Ramos (cell line): ENCODE results near the gene CLEC3B.
"Not testable (repeated sequence)": the region's sequence is repeated elsewhere in the genome, so short reads cannot be mapped to it uniquely, and the experiment has no call there.

ENCODE experiments used
- in situ Hi-C: fragments of 300-500 bp; cut with MboI; formaldehyde crosslinking; loops from one replicate; pipeline ENCODE4 v1.14.3; 2022; ENCODE audit warnings: low sequenced_read_pairs; ENCODE audit not compliant: unreplicated experiment

CLEC3B gene

GRCh38 chr3:45032113-45032512 lies 6.0 kb downstream of the CLEC3B start:
- in situ Hi-C loops: loop anchor here (25.0 kb wide), 1 partner anchor 905 kb away; the partner anchor contains the start of gene CXCR6

GRCh38 chr3:45033791-45034190 lies 7.7 kb downstream of the CLEC3B start:
- in situ Hi-C loops: loop anchor here (25.0 kb wide), 1 partner anchor 904 kb away; the partner anchor contains the start of gene CXCR6

GRCh38 chr3:45034612-45035252 lies 8.6 kb downstream of the CLEC3B start:
- in situ Hi-C loops: loop anchor here (5.0 to 25.0 kb wide), 3 partner anchors 478 to 903 kb away; partner anchors contain the start of gene CXCR6

GRCh38 chr3:45035441-45036301 lies 9.6 kb downstream of the CLEC3B start:
- in situ Hi-C loops: loop anchor here (5.0 to 25.0 kb wide), 3 partner anchors 477 to 902 kb away; partner anchors contain the start of gene CXCR6

GRCh38 chr3:45037720-45038455 lies 11.8 kb downstream of the CLEC3B start:
- in situ Hi-C loops: loop anchor here (5.0 to 25.0 kb wide), 3 partner anchors 474 to 899 kb away; partner anchors contain the start of gene CXCR6

GRCh38 chr3:45041666-45042065 lies 15.6 kb downstream of the CLEC3B start:
- in situ Hi-C loops: loop anchor here (25.0 kb wide), 1 partner anchor 896 kb away; the partner anchor contains the start of gene CXCR6

GRCh38 chr3:45042162-45042561 lies 16.1 kb downstream of the CLEC3B start:
- in situ Hi-C loops: loop anchor here (25.0 kb wide), 1 partner anchor 895 kb away; the partner anchor contains the start of gene CXCR6

- in situ Hi-C loops: loop anchor here (25.0 kb wide), 1 partner anchor 893 kb away; the partner anchor contains the start of gene CXCR6
These were observed 17.7 kb downstream of the CLEC3B start for GRCh38 chr3:45043728-45044299.

GRCh38 chr3:45048244-45048643 lies 22.1 kb downstream of the CLEC3B start:
- in situ Hi-C loops: loop anchor here (25.0 kb wide), 1 partner anchor 889 kb away; the partner anchor contains the start of gene CXCR6

GRCh38 chr3:45049807-45050206 lies 23.7 kb downstream of the CLEC3B start:
- in situ Hi-C loops: loop anchor here (25.0 kb wide), 1 partner anchor 887 kb away; the partner anchor contains the start of gene CXCR6

- in situ Hi-C loops: no loop called here
These were observed 25.6 kb downstream of the CLEC3B start for GRCh38 chr3:45051685-45052084.

GRCh38 chr3:45053805-45054195 lies 27.7 kb downstream of the CLEC3B start:
- in situ Hi-C loops: not testable (repeated sequence)

GRCh38 chr3:45054196-45054857 lies 28.2 kb downstream of the CLEC3B start:
- in situ Hi-C loops: no loop called here

GRCh38 chr3:45055032-45055410 lies 28.9 kb downstream of the CLEC3B start:
- in situ Hi-C loops: no loop called here

- in situ Hi-C loops: no loop called here
These were observed 29.5 kb downstream of the CLEC3B start for GRCh38 chr3:45055411-45056143.

GRCh38 chr3:45056608-45057301 lies 30.7 kb downstream of the CLEC3B start:
- in situ Hi-C loops: no loop called here

GRCh38 chr3:45057557-45057956 lies 31.5 kb downstream of the CLEC3B start:
- in situ Hi-C loops: no loop called here

GRCh38 chr3:45059132-45059531 lies 33.0 kb downstream of the CLEC3B start:
- in situ Hi-C loops: no loop called here
